ENCODE data around the gene GMDS. TPM values are rescaled to one million over a fixed set of nuclear protein-coding genes. Genes with fewer than 3 reads are reported as not detected.

GMDS gene
- total RNA-seq, 2 experiments from 2014 or later, result 30.3 to 38.5 TPM

DNA sequence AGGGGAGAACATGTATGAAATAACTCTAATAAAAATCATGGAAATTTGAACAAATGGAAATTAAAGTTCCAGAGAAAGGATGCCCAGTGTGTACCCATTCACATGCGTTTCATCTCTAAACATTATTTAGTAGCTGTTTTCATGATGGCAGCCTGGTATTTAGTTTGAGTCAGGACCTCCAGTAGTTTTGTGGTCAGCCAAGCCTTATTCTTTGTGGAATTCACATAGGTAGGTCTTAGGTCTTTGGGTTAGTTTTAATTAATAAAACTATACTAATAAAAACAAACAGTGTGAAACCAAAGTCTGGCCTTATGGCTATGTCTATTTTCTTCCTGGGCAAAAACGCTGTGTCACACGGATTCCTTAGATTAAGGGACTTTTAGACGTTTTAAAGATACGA lies 497.9 kb downstream of the GMDS start:
- DNase-seq (no peak), ATAC-seq (no peak)
- ChIA-PET CTCF (no interaction called here), POLR2A (no interaction called here)
- Mint-ChIP-seq H3K4me1 (ENCODE audit: low read depth) (no peaks in the 10 kb centered on the region), H3K27ac (no peak overlapping the region), H3K36me3 (ENCODE audit: low read depth) (no peaks in the 10 kb centered on the region), H3K4me3 (no peak overlapping the region), H3K9me3 (ENCODE audit: insufficient read depth) (no peaks in the 10 kb centered on the region), H3K27me3 (ENCODE audit: low read depth) (no peaks in the 10 kb centered on the region)

DNA sequence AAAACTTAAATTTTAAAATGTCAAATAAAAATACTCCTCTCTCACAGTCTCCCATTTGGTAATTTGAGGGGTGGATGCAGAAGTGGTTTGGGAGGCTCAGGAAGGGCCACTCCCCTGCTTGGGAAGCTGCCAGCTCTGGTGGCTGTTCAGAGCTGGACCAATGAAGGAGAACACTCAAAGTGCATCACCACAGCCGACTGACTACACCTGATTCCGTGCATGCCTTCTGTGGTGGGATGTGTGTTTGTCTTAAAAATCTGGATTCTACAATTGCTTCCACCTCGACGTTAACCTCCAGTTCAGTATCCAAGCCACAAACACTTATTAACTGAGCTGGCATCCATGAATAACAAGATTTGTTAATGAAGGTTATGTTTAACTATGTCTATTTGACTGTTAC lies 498.4 kb downstream of the GMDS start:
- H3K36me3 Mint-ChIP-seq (ENCODE audit: low read depth), result no peaks in the 10 kb centered on the region
- H3K4me1 Mint-ChIP-seq (ENCODE audit: low read depth), result no peaks in the 10 kb centered on the region
- H3K27ac Mint-ChIP-seq, result no peak overlapping the region
- POLR2A ChIA-PET, result no interaction called here
- H3K4me3 Mint-ChIP-seq, result no peak overlapping the region
- CTCF ChIA-PET, result no interaction called here
- no peak for DNase-seq
- no peaks in the 10 kb centered on the region for H3K9me3 Mint-ChIP-seq (ENCODE audit: insufficient read depth)
- no peak for ATAC-seq
- no peaks in the 10 kb centered on the region for H3K27me3 Mint-ChIP-seq (ENCODE audit: low read depth)

DNA sequence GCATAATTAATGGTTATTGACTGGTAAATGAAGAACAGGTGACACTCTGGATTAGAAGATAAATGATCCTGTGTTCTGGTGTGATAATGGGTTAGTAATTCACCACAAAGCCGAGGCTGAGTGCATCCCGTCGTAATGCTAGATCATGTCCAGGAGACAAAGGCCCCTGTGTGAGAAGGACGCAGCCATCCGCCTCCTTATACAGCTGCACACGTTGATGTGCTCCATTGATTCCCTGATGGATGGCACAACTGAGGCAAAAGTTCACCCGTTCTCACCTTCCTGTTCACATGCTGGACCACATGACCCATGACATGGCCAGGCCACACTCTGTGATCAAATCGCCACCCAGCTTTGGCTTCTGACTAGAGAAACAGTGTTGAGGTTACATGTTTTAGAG lies 499.6 kb downstream of the GMDS start:
- H3K27me3 Mint-ChIP-seq (ENCODE audit: low read depth), result no peaks in the 10 kb centered on the region
- H3K9me3 Mint-ChIP-seq (ENCODE audit: insufficient read depth), result no peaks in the 10 kb centered on the region
- no peaks in the 10 kb centered on the region for H3K4me1 Mint-ChIP-seq (ENCODE audit: low read depth)
- ChIA-PET POLR2A (no interaction called here), CTCF (no interaction called here)
- no peak overlapping the region for H3K4me3 Mint-ChIP-seq
- no peaks in the 10 kb centered on the region for H3K36me3 Mint-ChIP-seq (ENCODE audit: low read depth)
- no peak overlapping the region for H3K27ac Mint-ChIP-seq
- no peak for DNase-seq
- ATAC-seq, result no peak

DNA sequence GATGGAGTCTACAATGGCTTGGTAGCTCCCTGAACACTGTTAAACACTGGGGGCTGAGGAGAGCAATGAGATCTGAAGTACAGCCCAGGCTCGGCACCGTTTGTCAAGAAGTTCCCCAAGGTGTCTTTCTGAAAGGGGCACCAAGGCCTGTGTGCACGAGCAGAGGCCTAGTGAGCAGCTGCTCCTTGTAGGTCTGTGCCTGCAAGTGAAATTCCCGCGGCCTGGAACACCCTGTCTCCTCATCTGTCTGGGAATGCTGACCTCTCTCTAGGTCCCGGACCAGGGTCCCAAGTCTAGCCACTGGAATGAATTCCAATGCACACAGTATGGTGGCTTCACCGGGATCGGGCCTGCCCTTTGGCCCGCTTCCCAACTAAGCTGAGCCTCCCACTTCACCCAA lies 500.9 kb downstream of the GMDS start:
- H3K27ac Mint-ChIP-seq, result no peak overlapping the region

DNA sequence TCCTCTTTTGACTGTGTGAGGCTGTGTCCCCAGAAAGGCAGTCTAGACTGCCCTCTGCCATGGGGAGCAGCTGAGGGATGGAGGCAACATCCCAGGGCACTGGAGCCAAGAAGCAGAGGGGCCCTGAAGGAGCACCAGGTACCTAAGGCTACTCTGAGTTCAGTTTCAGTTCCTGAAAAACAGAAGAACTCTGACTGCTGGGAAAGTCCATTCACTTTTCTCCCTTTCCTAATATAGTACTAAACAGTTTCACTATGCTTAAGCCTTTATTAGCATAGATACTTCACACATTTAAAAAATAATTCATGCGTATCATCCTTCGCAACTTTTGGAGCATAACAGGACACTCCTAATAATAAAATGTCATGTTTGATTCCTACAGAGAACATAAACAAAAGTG lies 505.7 kb downstream of the GMDS start:
- Mint-ChIP-seq H3K36me3 (ENCODE audit: low read depth) (no peaks in the 10 kb centered on the region), H3K4me1 (ENCODE audit: low read depth) (no peaks in the 10 kb centered on the region), H3K9me3 (ENCODE audit: insufficient read depth) (no peaks in the 10 kb centered on the region), H3K4me3 (no peak overlapping the region), H3K27me3 (ENCODE audit: low read depth) (no peaks in the 10 kb centered on the region), H3K27ac (no peak overlapping the region)
- ChIA-PET CTCF (no interaction called here), POLR2A (no interaction called here)
- DNase-seq (no peak), ATAC-seq (no peak)

More for the DNA sequence above, 500.9 kb downstream of the GMDS start:
- H3K36me3 Mint-ChIP-seq (ENCODE audit: low read depth), result no peaks in the 10 kb centered on the region
- H3K27me3 Mint-ChIP-seq (ENCODE audit: low read depth), result no peaks in the 10 kb centered on the region
- ChIA-PET CTCF (no interaction called here), POLR2A (no interaction called here)
- H3K9me3 Mint-ChIP-seq (ENCODE audit: insufficient read depth), result no peaks in the 10 kb centered on the region
- no peak for DNase-seq
- no peak overlapping the region for H3K4me3 Mint-ChIP-seq
- no peaks in the 10 kb centered on the region for H3K4me1 Mint-ChIP-seq (ENCODE audit: low read depth)
- no peak for ATAC-seq

DNA sequence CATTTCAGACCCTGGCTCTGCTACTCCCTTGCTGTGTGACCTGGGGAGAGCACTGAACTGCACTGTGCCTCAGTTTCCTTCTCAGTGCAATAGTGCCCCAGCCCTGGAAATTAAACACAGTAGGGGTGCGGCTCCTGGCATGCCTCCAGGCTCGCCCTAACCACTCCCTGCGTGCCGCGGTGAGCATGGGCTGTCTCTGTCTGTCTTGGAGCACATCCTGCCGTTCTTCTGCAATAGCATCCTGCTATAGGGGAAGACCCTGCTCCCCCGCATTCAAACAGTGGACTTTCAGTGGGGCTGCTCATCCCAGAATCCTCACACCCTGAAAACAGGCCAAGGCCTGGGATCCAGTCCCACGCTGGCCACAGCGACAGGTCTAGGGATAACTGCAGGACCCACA lies 506.2 kb downstream of the GMDS start:
- Mint-ChIP-seq H3K4me3 (no peak overlapping the region), H3K27me3 (ENCODE audit: low read depth) (no peaks in the 10 kb centered on the region), H3K27ac (no peak overlapping the region), H3K36me3 (ENCODE audit: low read depth) (no peaks in the 10 kb centered on the region), H3K4me1 (ENCODE audit: low read depth) (no peaks in the 10 kb centered on the region), H3K9me3 (ENCODE audit: insufficient read depth) (no peaks in the 10 kb centered on the region)
- ChIA-PET POLR2A (no interaction called here), CTCF (no interaction called here)
- DNase-seq (no peak), ATAC-seq (no peak)

DNA sequence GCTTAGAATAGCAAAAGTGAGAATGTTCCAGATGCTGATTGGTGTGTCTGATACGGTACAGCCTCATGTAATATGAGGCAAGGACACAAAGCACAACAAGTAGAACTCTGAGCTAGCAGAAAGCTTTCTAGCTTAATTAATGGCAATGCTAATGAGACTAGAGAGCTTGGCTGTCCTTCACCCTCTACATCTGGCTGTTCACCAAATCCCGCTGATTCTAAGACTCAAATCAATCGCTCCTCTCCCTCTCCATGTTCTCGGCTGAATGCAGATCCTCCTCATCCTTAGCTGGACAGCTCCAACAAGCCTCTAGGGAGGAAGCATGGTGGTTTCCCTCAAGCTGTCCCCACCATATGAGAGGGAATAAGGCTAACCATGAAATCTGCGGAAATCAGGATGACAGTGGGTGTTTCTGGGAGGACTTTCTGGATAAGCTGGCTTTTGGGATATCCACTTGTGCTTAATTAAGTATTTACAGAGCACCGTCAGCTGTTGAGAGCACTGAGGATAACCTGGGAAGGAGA lies 506.8 kb downstream of the GMDS start:
- no peaks in the 10 kb centered on the region for H3K36me3 Mint-ChIP-seq (ENCODE audit: low read depth)
- no peak overlapping the region for H3K27ac Mint-ChIP-seq
- no peaks in the 10 kb centered on the region for H3K9me3 Mint-ChIP-seq (ENCODE audit: insufficient read depth)
- no peaks in the 10 kb centered on the region for H3K27me3 Mint-ChIP-seq (ENCODE audit: low read depth)
- no peak overlapping the region for H3K4me3 Mint-ChIP-seq
- ChIA-PET CTCF (no interaction called here), POLR2A (no interaction called here)
- DNase-seq, result no peak
- no peaks in the 10 kb centered on the region for H3K4me1 Mint-ChIP-seq (ENCODE audit: low read depth)
- no peak for ATAC-seq

DNA sequence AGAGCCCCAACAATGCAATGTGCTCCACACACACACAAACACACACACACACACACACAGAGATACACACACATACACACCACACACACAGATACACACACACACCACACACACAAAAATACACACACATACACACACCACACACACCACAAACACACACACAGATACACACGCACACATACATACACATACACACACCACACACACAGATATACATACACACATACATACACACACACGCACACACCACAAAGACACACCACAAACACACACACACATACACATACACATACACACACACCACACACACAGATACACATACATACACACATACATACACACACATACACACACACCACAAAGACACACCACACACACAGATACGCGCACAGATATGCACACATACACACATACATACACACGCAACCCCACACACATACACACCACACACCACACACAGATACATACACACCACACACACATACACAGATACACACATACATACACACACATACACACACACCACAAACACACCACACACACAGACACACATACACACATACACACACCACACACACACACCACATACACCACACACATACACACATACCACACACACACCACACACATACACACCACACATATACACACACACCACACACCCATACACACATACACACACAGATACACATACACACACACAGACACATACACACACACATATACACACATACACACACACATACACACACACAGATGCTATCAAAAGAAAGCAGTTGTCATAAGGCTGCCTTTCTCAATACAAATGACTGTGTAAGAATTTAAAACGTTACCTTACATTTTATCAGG lies 507.7 kb downstream of the GMDS start:
- Mint-ChIP-seq H3K27ac (no peak overlapping the region), H3K4me1 (ENCODE audit: low read depth) (no peaks in the 10 kb centered on the region), H3K9me3 (ENCODE audit: insufficient read depth) (no peaks in the 10 kb centered on the region), H3K4me3 (no peak overlapping the region), H3K27me3 (ENCODE audit: low read depth) (no peaks in the 10 kb centered on the region), H3K36me3 (ENCODE audit: low read depth) (no peaks in the 10 kb centered on the region)
- ChIA-PET POLR2A (no interaction called here), CTCF (no interaction called here)
- DNase-seq, result no peak
- no peak for ATAC-seq

DNA sequence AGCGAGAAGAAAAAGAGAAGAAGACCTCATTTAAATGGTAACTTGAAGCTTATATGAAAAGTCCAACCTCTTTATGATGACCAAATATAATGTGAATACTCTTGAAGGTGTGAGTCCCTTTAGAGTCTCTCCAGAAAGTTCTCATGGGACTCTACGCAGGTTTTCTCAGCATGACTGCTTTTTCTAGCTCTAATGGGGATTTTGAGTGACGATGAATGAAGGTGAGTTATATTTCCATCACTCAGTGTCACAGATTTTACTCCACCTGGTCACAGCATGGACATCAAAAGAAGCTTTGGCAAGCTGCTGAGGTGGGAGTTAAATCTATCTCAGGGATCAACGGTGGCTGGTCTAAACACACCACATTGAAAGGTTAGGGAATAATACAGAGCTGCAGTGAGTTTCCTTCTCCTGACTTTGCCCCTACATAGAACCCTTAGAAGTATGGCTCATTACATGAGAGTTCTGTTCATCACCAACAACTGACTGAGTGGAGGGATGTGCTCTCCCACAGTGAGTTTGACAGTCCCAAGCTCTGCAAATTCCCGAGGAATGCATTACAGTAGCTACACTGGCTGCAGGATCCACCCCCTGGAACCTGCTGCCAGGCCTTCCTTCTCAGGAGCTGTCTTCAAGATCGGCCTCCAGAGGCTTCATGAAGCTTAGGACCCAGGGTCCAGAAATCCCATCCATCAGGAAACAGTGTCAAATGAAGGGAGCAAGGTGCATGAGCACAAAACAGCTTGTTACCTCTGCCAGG lies 508.9 kb downstream of the GMDS start:
- no peak for DNase-seq
- POLR2A ChIA-PET, result no interaction called here
- no peak overlapping the region for H3K27ac Mint-ChIP-seq

DNA sequence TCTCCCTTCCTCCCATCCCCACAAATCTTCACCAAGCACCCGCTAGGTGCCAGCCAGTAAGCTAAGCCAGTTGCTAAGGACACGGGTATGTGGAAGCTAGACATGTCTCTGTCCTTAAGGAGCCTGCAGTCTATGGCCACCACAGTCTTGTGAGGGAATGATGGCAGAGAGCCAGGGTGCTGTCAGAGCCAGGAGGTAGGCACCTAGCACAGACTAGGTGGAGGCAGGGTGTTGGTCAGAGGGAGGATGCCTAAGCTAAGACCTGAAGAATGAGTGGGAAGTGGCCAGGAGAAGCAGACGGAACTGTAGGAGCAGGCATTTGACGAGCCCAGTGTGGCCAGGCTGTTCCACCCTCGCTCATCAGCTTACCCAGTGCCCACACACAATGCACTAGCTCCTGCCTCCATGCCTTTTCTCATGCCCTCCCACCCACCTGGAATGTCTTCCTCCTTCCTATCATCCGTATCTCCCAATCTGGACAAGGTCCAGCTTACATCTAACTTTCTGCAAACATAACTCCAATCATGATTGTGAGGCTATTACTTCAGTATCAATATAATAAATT lies 510.1 kb downstream of the GMDS start:
- Mint-ChIP-seq H3K4me1 (ENCODE audit: low read depth) (no peaks in the 10 kb centered on the region), H3K4me3 (no peak overlapping the region), H3K27ac (no peak overlapping the region), H3K27me3 (ENCODE audit: low read depth) (no peaks in the 10 kb centered on the region), H3K9me3 (ENCODE audit: insufficient read depth) (no peaks in the 10 kb centered on the region), H3K36me3 (ENCODE audit: low read depth) (no peaks in the 10 kb centered on the region)
- ATAC-seq (no peak), DNase-seq (no peak)
- ChIA-PET POLR2A (no interaction called here), CTCF (no interaction called here)

More for the DNA sequence above, 508.9 kb downstream of the GMDS start:
- Mint-ChIP-seq H3K9me3 (ENCODE audit: insufficient read depth) (no peaks in the 10 kb centered on the region), H3K27me3 (ENCODE audit: low read depth) (no peaks in the 10 kb centered on the region), H3K4me3 (no peak overlapping the region), H3K36me3 (ENCODE audit: low read depth) (no peaks in the 10 kb centered on the region), H3K4me1 (ENCODE audit: low read depth) (no peaks in the 10 kb centered on the region)
- CTCF ChIA-PET, result no interaction called here
- ATAC-seq, result no peak

DNA sequence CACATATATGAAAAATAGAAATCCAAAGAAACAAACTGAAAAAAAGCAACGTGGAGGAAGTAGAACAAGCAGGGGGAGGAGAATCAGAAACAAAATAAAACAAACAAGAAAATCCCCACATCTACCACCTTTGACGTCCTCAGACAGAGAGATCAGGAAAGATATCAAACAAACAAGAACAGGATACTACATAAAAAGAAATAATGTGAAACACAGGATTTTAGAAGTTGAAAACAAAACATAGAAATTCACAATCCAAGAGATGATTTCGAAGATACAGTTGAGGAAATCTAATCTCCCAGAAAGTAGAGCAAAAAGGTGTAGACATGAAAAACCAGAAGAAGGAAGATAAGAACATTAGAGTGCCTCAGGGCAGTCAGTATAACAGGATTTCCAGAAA lies 514.5 kb downstream of the GMDS start:
- DNase-seq (no peak), ATAC-seq (no peak)
- H3K9me3 Mint-ChIP-seq (ENCODE audit: insufficient read depth), result no peaks in the 10 kb centered on the region
- H3K36me3 Mint-ChIP-seq (ENCODE audit: low read depth), result no peaks in the 10 kb centered on the region
- H3K27me3 Mint-ChIP-seq (ENCODE audit: low read depth), result no peaks in the 10 kb centered on the region
- CTCF ChIA-PET, result no interaction called here
- H3K27ac Mint-ChIP-seq, result no peak overlapping the region
- POLR2A ChIA-PET, result interaction anchor here (0.6 kb wide), 1 partner anchor 671 kb away, joined by 3 read pairs; no protein-coding TSS in a partner anchor
- H3K4me1 Mint-ChIP-seq (ENCODE audit: low read depth), result no peaks in the 10 kb centered on the region
- no peak overlapping the region for H3K4me3 Mint-ChIP-seq

DNA sequence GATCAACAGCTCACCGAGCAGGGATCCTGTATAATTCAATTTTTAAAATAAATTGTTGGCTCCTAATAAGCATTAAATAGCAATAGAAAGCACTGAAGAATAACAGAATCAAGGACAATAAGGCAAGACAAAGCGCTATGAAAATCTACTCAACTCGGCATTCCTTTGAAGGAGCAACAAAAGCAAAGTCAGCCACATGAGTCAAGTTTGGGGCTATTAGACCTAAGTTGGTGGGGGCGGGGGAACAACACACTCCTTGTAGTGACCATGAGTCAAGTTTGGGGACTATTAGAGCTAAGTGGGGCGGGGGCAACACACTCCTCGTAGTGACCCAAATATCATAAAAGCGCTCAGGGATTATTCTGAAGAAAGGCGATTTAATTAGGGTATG lies 515.7 kb downstream of the GMDS start:
- no peak overlapping the region for H3K27ac Mint-ChIP-seq
- H3K4me1 Mint-ChIP-seq (ENCODE audit: low read depth), result no peaks in the 10 kb centered on the region
- H3K4me3 Mint-ChIP-seq, result no peak overlapping the region
- H3K36me3 Mint-ChIP-seq (ENCODE audit: low read depth), result no peaks in the 10 kb centered on the region
- DNase-seq (no peak), ATAC-seq (no peak)
- POLR2A ChIA-PET, result no interaction called here
- CTCF ChIA-PET, result no interaction called here
- no peaks in the 10 kb centered on the region for H3K9me3 Mint-ChIP-seq (ENCODE audit: insufficient read depth)
- no peaks in the 10 kb centered on the region for H3K27me3 Mint-ChIP-seq (ENCODE audit: low read depth)

Data from activated CD8-positive, alpha-beta T cell treated with anti-CD3 and anti-CD28 coated beads, Interleukin-2, amount 10 ng/mL, durations not matched to agents 7 days and 5 days (primary cell).